Endothelial cell of umbilical vein (primary cell): ENCODE results near the gene PEG3.

Experiments
- MYC ChIP-seq: IDR thresholded peaks from one replicate; pipeline ENCODE4 v1.6.1; 2011; ENCODE audit warnings: mild to moderate bottlenecking, low read depth, low read length
- POLR2A ChIP-seq: IDR thresholded peaks from 2 replicates; pipeline ENCODE4 v1.6.1; 2012; ENCODE audit warnings: low read depth, mild to moderate bottlenecking, control low read depth, low read length
- POLR2AphosphoS5 ChIP-seq: IDR thresholded peaks from 2 replicates; pipeline ENCODE4 v1.6.1; 2012; ENCODE audit warnings: low read depth, mild to moderate bottlenecking, control low read depth, low read length, moderate library complexity; ENCODE audit not compliant: insufficient read depth
- TF ChIP-seq, protein P1 (sequence below): IDR thresholded peaks from 2 replicates; pipeline ENCODE4 v1.6.1; 2011; ENCODE audit not compliant: insufficient read depth, insufficient read length
- TF ChIP-seq, protein P2 (sequence below), 2 donors: IDR thresholded peaks; 1 replicate in 1 of 2; 2 replicates in 1 of 2; pipeline ENCODE4 v1.5.1; 2011; ENCODE audit warnings: low read length in 2 of 2, mild to moderate bottlenecking in 2 of 2, moderate library complexity in 2 of 2, control low read depth in 1 of 2, inconsistent platforms in 1 of 2, low read depth in 1 of 2; ENCODE audit not compliant: insufficient read depth in 1 of 2; ENCODE audit errors: extremely low read depth in 1 of 2

DNA sequence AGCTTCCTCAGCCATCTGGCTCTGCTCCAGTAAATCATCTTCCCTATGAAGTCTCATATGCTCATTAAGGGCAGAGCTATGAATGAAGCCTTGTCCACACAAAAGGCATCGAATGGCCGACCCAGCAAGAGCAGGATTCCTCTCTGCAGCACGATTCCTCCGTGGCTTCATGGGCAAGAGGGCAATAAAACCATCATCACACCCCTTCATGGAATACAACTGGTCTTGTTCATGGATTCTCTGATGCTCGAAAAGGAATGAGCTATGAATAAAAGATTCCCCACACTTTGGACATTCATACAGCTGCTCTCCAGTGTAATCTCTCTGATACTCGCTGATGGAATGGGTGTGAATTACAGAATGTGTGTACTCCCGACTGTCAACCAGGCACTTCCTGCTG, 25.9 kb downstream of the PEG3 start:
- TF ChIP-seq MYC, result no peak
- TF ChIP-seq, protein P1, sequence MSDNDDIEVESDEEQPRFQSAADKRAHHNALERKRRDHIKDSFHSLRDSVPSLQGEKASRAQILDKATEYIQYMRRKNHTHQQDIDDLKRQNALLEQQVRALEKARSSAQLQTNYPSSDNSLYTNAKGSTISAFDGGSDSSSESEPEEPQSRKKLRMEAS, result no peak
- no peak for TF ChIP-seq POLR2AphosphoS5
- no peak for TF ChIP-seq POLR2A
- TF ChIP-seq, protein P2, sequence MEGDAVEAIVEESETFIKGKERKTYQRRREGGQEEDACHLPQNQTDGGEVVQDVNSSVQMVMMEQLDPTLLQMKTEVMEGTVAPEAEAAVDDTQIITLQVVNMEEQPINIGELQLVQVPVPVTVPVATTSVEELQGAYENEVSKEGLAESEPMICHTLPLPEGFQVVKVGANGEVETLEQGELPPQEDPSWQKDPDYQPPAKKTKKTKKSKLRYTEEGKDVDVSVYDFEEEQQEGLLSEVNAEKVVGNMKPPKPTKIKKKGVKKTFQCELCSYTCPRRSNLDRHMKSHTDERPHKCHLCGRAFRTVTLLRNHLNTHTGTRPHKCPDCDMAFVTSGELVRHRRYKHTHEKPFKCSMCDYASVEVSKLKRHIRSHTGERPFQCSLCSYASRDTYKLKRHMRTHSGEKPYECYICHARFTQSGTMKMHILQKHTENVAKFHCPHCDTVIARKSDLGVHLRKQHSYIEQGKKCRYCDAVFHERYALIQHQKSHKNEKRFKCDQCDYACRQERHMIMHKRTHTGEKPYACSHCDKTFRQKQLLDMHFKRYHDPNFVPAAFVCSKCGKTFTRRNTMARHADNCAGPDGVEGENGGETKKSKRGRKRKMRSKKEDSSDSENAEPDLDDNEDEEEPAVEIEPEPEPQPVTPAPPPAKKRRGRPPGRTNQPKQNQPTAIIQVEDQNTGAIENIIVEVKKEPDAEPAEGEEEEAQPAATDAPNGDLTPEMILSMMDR (IDR thresholded peaks at IDR 0.05; ENCODE audit: extremely low read depth in 1 of 2, insufficient read depth in 1 of 2, low read depth in 1 of 2, low read length in 2 of 2), result no peak
